HTERT RPE-1 (cell line): ENCODE data around the gene PTPRE.
"Not testable (repeated sequence)": the region's sequence is repeated elsewhere in the genome, so short reads cannot be mapped to it uniquely, and the experiment has no call there.

Experiments used
- in situ Hi-C: fragments of 300-500 bp; cut with MboI; formaldehyde crosslinking; loops from 4 replicates; pipeline ENCODE4 v1.14.3; 2020; ENCODE audit warnings: low sequenced_read_pairs

PTPRE gene

DNA sequence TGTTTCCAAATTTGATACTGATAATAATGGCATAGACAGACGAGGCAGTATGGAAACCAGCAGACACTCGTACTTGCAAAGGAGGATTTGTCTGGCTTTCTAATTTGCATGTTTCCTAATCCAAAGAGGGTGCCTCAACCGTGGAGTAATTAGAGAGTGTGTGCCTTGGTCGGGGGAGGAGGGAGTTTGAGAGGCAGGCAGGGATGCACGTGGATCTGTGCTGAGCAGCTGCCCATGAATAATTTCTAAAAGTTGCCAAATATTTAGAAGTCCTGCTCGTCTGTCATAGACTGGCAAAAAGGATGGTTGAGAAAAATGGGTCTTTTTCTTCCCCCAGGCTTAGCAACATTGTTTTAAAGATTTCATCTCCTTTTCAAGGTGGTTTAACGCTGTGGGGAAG is 69.4 kb downstream of the PTPRE start:
- in situ Hi-C loops: no loop called here

GRCh38 chr10:127976701-127977356 is 69.9 kb downstream of the PTPRE start:
- in situ Hi-C loops: no loop called here

DNA sequence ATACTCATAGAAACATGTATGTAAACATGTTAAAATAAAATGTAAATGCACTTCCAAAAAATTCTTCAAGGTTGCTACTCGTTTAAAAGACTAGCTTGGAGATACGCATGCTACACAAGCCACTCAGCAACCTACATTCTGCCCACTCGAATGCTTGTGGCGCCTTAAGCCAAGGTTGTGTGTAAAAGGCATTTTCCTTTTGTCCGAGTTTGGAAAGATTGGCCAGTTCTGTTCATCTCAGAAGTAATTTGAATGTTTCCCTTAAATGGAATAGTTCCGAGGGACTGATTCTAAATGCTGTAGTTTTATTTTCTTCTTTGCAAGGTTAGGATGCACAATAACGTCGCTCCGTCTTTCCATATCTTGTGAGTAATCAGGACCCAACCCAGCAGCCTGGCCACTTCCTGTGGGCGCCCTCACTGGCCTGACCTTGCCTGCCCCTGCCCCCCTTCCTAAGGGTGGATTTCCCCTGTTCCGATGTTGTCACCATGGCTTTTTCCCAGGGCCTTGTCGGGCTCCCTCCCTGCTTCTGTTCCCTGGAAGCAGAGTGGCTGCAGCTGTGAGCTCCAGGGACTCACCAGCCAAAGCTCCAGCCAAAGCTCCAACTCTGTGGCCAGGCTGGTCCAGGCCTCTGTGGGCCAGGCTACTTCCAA is 70.6 kb downstream of the PTPRE start:
- in situ Hi-C loops: no loop called here

- in situ Hi-C loops: no loop called here
These were observed 71.6 kb downstream of the PTPRE start for GRCh38 chr10:127978481-127978880.

DNA sequence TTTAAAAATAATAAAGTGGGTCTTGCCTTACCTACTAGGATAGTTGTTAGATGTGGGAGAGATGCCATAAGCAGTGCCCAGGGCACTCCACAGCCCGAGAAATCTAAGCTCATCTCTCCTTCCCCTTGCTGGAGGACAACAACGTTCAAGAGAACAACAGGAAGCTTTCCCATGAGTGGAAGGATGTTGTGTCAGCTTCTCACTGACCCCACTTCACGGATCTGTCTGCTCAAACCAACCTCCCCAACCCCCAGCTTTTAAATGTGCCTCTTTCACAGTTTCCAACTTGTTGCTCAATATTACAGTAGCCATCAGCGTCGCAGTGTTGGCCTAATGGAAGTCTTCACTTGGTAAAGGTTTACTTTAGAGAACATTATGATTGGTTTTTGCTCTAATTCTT is 72.1 kb downstream of the PTPRE start:
- in situ Hi-C loops: no loop called here

GRCh38 chr10:127979566-127979965 is 72.7 kb downstream of the PTPRE start:
- in situ Hi-C loops: no loop called here

DNA sequence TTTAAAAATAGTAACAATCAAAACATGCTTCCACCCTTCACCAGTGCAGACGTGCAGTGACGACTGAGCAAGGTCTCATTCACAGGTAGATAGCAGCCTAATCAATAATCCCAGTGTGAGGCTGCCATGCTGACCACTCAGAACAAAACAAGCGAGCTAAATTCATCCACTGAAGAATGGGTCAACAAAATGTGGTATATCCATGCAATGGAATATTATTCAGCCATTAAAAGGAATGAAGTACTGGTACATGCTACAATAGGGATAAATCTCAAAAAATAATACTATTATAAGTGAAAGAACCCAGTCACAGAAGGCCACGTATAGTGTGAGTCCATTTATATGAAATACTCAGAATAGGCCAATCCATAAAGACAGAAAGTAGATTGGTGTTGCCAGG is 74.0 kb downstream of the PTPRE start:
- in situ Hi-C loops: no loop called here

GRCh38 chr10:127982601-127983000 is 75.7 kb downstream of the PTPRE start:
- in situ Hi-C loops: no loop called here

DNA sequence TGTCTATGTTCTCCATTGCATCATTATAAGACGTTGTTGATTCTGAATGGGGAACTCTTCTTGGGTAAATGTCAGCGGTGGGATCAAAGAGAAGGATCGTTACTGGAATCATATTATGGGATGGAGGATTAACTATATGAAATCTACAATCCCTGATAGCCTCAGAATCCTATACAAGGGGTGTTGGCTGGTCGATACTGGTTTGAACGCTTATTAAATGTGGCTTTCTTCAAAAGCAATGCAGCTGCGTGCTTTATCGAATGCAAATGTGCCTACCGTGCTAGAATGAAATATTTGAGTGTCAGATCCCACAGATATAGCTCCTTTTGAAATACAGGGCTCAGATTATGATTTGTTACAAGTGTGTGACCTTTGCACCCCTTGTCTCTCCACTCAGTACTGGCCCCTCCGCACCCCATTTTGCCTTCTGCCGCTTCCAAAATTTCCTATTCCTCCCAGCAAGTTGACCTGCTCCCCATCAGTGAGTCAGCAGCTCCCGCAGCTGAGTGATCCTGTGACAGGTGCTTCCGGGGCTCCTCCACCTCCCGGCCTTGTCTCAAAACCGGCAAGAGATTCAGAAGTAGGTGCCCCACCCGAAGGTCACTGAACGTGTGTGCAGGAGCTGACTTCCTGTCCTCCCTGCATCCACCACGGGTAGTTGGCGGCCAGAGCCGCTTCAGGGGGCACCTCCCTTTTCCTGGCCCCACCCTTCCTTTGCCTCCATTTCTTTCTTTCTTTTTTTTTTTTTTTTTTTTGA is 76.6 kb downstream of the PTPRE start:
- in situ Hi-C loops: no loop called here

GRCh38 chr10:127984945-127985344 is 78.0 kb downstream of the PTPRE start:
- in situ Hi-C loops: no loop called here

DNA sequence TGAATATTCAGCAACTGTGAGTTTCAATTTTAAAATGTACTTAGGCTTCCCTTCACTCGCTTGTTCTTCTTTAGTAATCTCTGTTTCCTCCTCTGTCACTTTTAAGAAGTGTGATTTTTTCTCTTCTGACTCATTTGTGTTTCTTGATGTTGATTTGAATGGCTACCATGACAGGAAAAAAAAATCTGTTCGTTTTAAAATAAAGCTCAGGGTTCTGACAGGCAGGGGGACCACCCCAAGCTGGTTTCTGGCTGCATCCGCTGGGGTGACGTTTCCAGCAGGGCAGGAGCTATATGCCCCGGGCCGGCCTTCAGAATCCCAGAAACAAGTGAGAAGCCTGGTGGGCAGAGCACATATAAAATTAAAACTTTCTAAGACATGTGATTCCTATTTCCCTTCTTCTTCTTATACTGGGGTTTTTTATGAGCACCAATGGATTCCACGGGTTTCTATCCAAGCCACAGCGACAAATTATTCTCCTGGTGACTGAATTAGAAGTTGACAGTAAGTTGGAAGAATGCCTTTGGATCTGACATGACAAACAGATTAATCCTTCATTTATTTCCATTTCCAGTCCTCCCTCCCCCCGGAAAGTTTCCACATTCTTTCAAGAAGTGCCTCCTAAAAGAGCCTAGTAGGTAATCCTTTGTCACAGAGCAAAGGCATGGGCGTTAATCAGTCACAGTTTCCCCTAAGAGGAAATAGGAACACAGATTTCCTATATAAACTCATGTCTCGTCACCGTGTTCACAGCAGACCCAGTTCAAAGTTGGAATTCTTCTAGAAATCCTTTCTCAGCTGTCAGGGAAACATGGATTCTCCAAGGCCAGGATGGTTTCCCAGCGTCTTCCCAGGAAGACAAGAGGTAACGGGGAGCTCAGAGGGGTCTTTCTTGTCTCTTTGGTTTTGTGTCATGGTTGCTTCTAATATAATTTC is 79.9 kb downstream of the PTPRE start:
- in situ Hi-C loops: no loop called here

GRCh38 chr10:127987467-127988380 is 80.8 kb downstream of the PTPRE start:
- in situ Hi-C loops: no loop called here

- in situ Hi-C loops: no loop called here
These were observed 82.6 kb downstream of the PTPRE start for GRCh38 chr10:127989481-127990012.

GRCh38 chr10:127990132-127990788 is 83.4 kb downstream of the PTPRE start:
- in situ Hi-C loops: not testable (repeated sequence)

DNA sequence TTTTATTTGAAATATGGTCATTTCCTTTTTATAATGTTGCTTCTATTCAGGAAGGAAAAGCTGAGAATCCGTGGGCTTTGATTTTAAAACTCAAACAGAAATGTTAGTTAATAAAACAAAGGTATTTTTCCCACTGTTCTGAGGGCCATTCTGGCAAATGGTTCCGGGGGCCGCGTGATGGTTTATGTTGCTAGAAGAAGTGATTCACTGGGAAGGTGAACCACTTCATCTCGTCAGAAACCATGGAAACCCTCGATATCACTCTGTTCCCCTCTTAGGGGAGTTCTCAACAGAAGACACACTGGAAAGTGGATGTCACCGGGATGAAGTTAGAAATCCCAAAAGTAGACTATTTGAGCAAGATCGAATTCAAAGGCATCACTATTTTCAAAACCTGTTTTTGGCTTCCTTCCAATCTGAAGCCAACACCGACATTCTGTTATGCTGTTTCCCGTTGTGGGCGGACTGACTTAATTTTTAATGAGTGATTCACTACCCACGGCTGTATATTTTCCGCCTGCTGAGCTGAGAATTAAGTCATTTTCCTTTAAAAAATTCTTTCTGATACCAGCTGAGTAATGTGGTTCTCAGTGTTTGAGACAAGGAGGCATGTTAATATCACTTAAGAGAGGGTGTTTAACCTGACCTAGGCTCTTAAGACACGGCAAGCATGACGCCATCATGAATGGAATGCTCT is 84.1 kb downstream of the PTPRE start:
- in situ Hi-C loops: no loop called here

GRCh38 chr10:127991543-127992255 is 84.8 kb downstream of the PTPRE start:
- in situ Hi-C loops: no loop called here

DNA sequence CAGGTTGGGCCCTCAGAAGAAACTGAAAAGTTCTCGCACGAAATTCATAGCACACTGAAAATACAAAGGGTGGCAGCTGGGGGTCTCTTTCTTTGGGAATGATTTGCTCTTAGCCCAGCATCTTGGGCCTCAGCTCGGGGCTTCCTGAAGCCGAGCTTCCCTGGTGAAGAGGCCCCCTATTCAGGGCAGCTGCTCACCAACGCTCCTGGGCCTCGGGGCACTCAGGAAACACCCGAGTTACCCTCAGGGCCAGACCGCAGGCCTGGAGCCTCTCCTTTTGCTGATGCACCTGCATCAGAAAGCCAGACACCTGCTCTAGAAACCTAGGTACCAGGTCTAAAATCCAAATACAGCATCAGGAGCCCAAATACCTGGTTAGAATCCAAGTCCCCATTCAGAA is 85.5 kb downstream of the PTPRE start:
- in situ Hi-C loops: no loop called here
